Endothelial cell of umbilical vein (primary cell): ENCODE data around the gene GPS1.

Experiments used
- CTCF ChIP-seq, 2 donors: IDR thresholded peaks; 1 replicate in 1 of 2; 2 replicates in 1 of 2; pipeline ENCODE4 v1.5.1; 2011; ENCODE audit warnings: low read length in 2 of 2, mild to moderate bottlenecking in 2 of 2, moderate library complexity in 2 of 2, control low read depth in 1 of 2, inconsistent platforms in 1 of 2, low read depth in 1 of 2; ENCODE audit not compliant: insufficient read depth in 1 of 2; ENCODE audit errors: extremely low read depth in 1 of 2
- EZH2 ChIP-seq: IDR thresholded peaks from 2 replicates; pipeline ENCODE4 v1.6.1; 2012; ENCODE audit warnings: borderline replicate concordance, low read depth, mild to moderate bottlenecking, moderate library complexity, low read length, inconsistent platforms; ENCODE audit not compliant: severe bottlenecking
- FOS ChIP-seq: IDR thresholded peaks from 2 replicates; pipeline ENCODE4 v1.6.1; 2011; ENCODE audit warnings: mild to moderate bottlenecking, low read length, moderate library complexity, borderline replicate concordance; ENCODE audit not compliant: insufficient read depth
- GATA2 ChIP-seq: IDR thresholded peaks from 2 replicates; pipeline ENCODE4 v1.7.0; 2011; ENCODE audit warnings: low read depth, mild to moderate bottlenecking, moderate library complexity, mixed read lengths, low read length; ENCODE audit not compliant: insufficient read length, insufficient read depth
- JUN ChIP-seq: IDR thresholded peaks from 2 replicates; pipeline ENCODE4 v1.6.1; 2011; ENCODE audit warnings: borderline replicate concordance, low read depth; ENCODE audit not compliant: insufficient read length, insufficient read depth
- MAX ChIP-seq: IDR thresholded peaks from 2 replicates; pipeline ENCODE4 v1.6.1; 2011; ENCODE audit not compliant: insufficient read depth, insufficient read length
- POLR2A ChIP-seq: IDR thresholded peaks from 2 replicates; pipeline ENCODE4 v1.6.1; 2012; ENCODE audit warnings: low read depth, mild to moderate bottlenecking, control low read depth, low read length
- POLR2AphosphoS5 ChIP-seq: IDR thresholded peaks from 2 replicates; pipeline ENCODE4 v1.6.1; 2012; ENCODE audit warnings: low read depth, mild to moderate bottlenecking, control low read depth, low read length, moderate library complexity; ENCODE audit not compliant: insufficient read depth

- no peak for TF ChIP-seq CTCF (IDR thresholded peaks at IDR 0.05; ENCODE audit: extremely low read depth in 1 of 2, insufficient read depth in 1 of 2, low read depth in 1 of 2, low read length in 2 of 2)
- no peak for TF ChIP-seq EZH2
- TF ChIP-seq POLR2A = no peak
- TF ChIP-seq POLR2AphosphoS5 = no peak
- no peak for TF ChIP-seq JUN
- TF ChIP-seq MAX = no peak
- TF ChIP-seq GATA2 = no peak
- no peak for TF ChIP-seq FOS
Measured at GRCh38 chr17:82058230-82058854, 6.6 kb downstream of the GPS1 start.
